Endodermal cell (in vitro differentiated cells): ENCODE results near the gene TOP2A. TPM values are rescaled to one million over a fixed set of nuclear protein-coding genes. Genes with fewer than 3 reads are reported as not detected.

Experiments
- DNase-seq: peaks from one replicate; pipeline ENCODE4 v3.0.0-alpha.2; 2017
- H3K27ac ChIP-seq: 2 replicates; pipeline ENCODE4 v1.5.1; 2013; ENCODE audit warnings: mild to moderate bottlenecking, low read depth, low read length, moderate library complexity
- H3K27me3 ChIP-seq: 2 replicates; pipeline ENCODE4 v1.6.1; 2013; ENCODE audit warnings: mild to moderate bottlenecking, low read length, moderate library complexity; ENCODE audit not compliant: insufficient read depth, control insufficient read depth, poor library complexity, severe bottlenecking
- H3K36me3 ChIP-seq: 2 replicates; pipeline ENCODE4 v1.7.0; 2013; ENCODE audit warnings: mild to moderate bottlenecking, low read length, moderate library complexity; ENCODE audit not compliant: control insufficient read depth, insufficient read depth
- H3K4me1 ChIP-seq: one replicate; pipeline ENCODE4 v1.7.0; 2013; ENCODE audit warnings: low read length; ENCODE audit not compliant: control insufficient read depth, insufficient read depth
- H3K4me3 ChIP-seq: 2 replicates; pipeline ENCODE4 v1.5.1; 2013; ENCODE audit warnings: mild to moderate bottlenecking, low read length, moderate library complexity
- H3K9ac ChIP-seq: 2 replicates; pipeline ENCODE4 v1.6.1; 2013; ENCODE audit warnings: mild to moderate bottlenecking, low read length, moderate library complexity; ENCODE audit not compliant: poor library complexity, severe bottlenecking; ENCODE audit errors: extremely low read depth
- H3K9me3 ChIP-seq: 2 replicates; pipeline ENCODE4 v1.6.1; 2013; ENCODE audit warnings: mild to moderate bottlenecking, low read length, moderate library complexity; ENCODE audit not compliant: control insufficient read depth
- H3K27ac Mint-ChIP-seq: 2 replicates; pipeline ENCODE4 v1.8.0; 2020; ENCODE audit warnings: mixed read lengths
- H3K27me3 Mint-ChIP-seq: 2 replicates; pipeline ENCODE4 v1.8.0; 2021; ENCODE audit warnings: mild to moderate bottlenecking, mixed read lengths; ENCODE audit not compliant: insufficient read depth
- H3K36me3 Mint-ChIP-seq: 2 replicates; pipeline ENCODE4 v1.8.0; 2020; ENCODE audit warnings: low read depth, mixed read lengths
- H3K4me1 Mint-ChIP-seq: 2 replicates; pipeline ENCODE4 v1.8.0; 2020; ENCODE audit warnings: mixed read lengths
- H3K4me3 Mint-ChIP-seq: 2 replicates; pipeline ENCODE4 v1.8.0; 2020; ENCODE audit warnings: mild to moderate bottlenecking, moderate library complexity, mixed read lengths
- H3K9me3 Mint-ChIP-seq: 2 replicates; pipeline ENCODE4 v1.8.0; 2020; ENCODE audit warnings: mild to moderate bottlenecking, mixed read lengths
- WGBS, 2 experiments: methylation state at CpG; one replicate each; pipeline versions ENCODE4 v1.1.5 to v1.1.7; 2013; ENCODE audit warnings: missing lambda C conversion rate in 2 of 2, mixed read lengths in 1 of 2; ENCODE audit not compliant: insufficient coverage in 1 of 2, insufficient read length in 1 of 2; 5-methylcytosine and 5-hydroxymethylcytosine counted together
- total RNA-seq, 2 donors: library from RNA; stranded (reverse); fragmentation: NEBNext Ultra II Directional in 1 of 2; extraction: Animal tissue kit (Norgen Biotek cat#: 25700) in 1 of 2; gene quantifications; 2 replicates in 1 of 2; 3 replicates in 1 of 2; pipeline ENCODE4 v1.2.1, GENCODE V29; 2021
- TF ChIP-seq, protein P1 (sequence below): fragments of 200-600 bp; sonication (generic); conservative IDR thresholded peaks from 2 replicates; pipeline ENCODE4 v1.5.0; 2021; ENCODE audit warnings: antibody characterized with exemption, mild to moderate bottlenecking

Gene TOP2A
- total RNA-seq, 2 donors from 2014 or later, result 173 to 246 TPM

DNA sequence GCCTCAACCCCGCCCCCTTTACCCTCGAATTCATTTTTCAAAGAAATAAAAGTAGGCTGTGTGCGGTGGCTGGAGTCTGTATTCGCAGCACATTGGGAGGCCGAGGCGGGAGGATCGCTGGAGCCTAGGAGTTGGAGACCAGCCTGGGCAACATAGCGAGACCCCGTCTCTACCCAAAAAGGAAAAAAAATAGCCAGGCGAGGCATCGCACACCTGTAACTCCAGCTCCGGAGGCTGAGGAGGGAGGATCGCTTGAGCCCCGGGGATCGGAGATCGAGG, 671 bp upstream of the TOP2A start:
- DNase-seq, result no peak
- Mint-ChIP-seq H3K27ac (peak overlapping the region; percentile 85), H3K27me3 (no peaks in the 10 kb centered on the region)

DNA sequence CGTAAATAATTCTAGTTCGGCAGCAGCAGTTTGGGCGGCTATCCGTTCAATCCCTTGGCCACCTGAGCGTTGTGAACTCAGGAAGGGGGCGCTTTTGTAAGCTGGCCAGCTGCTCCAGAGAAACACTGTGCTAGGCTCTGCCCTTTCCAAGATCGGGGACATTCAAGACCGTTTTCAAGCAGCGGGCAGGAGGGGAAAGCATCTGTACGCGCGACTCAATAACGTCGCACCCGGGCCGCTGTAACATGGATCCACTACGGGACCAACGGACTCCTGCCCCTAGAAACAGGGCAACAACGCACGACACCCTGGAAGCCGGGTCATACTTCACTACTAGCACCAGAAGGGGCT, 463 bp downstream of the TOP2A start:
- Histone ChIP-seq H3K27ac (peak overlapping the region; percentile 36), H3K4me1 (peaks cover 5% of the 10 kb centered on the region), H3K9me3 (no peaks in the 10 kb centered on the region), H3K9ac (peak overlapping the region; percentile 73), H3K36me3 (peaks cover 32% of the 10 kb centered on the region), H3K4me3 (peak overlapping the region; percentile 88), H3K27me3 (no peaks in the 10 kb centered on the region)
- Mint-ChIP-seq H3K36me3 (peaks cover 17% of the 10 kb centered on the region), H3K27ac (peak overlapping the region; percentile 97), H3K27me3 (no peaks in the 10 kb centered on the region), H3K4me3 (peak overlapping the region; percentile 95), H3K4me1 (peaks cover 14% of the 10 kb centered on the region), H3K9me3 (no peaks in the 10 kb centered on the region)
- DNase-seq, result peak; percentile 83
- WGBS, 2 experiments, result 0% methylated on average over 17 to 21 of the region's 21 CpGs
- TF ChIP-seq, protein P1, sequence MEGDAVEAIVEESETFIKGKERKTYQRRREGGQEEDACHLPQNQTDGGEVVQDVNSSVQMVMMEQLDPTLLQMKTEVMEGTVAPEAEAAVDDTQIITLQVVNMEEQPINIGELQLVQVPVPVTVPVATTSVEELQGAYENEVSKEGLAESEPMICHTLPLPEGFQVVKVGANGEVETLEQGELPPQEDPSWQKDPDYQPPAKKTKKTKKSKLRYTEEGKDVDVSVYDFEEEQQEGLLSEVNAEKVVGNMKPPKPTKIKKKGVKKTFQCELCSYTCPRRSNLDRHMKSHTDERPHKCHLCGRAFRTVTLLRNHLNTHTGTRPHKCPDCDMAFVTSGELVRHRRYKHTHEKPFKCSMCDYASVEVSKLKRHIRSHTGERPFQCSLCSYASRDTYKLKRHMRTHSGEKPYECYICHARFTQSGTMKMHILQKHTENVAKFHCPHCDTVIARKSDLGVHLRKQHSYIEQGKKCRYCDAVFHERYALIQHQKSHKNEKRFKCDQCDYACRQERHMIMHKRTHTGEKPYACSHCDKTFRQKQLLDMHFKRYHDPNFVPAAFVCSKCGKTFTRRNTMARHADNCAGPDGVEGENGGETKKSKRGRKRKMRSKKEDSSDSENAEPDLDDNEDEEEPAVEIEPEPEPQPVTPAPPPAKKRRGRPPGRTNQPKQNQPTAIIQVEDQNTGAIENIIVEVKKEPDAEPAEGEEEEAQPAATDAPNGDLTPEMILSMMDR, result peak; percentile 51

More for the DNA sequence above, 671 bp upstream of the TOP2A start:
- no peak overlapping the region for H3K9ac ChIP-seq
- 81% methylated on average over 7 to 16 of the region's 16 CpGs for WGBS, 2 experiments
- TF ChIP-seq, protein P1, result no peak
- peaks cover 21% of the 10 kb centered on the region for H3K36me3 ChIP-seq
- H3K4me3 ChIP-seq, result peak overlapping the region; percentile 88
- no peaks in the 10 kb centered on the region for H3K27me3 ChIP-seq
- H3K27ac ChIP-seq, result peak overlapping the region; percentile 57
- no peaks in the 10 kb centered on the region for H3K9me3 ChIP-seq
- peaks cover 7% of the 10 kb centered on the region for H3K36me3 Mint-ChIP-seq
- H3K4me1 Mint-ChIP-seq, result peaks cover 20% of the 10 kb centered on the region
- H3K4me1 ChIP-seq, result peaks cover 5% of the 10 kb centered on the region
- H3K4me3 Mint-ChIP-seq, result peak overlapping the region; percentile 95
- H3K9me3 Mint-ChIP-seq, result no peaks in the 10 kb centered on the region

DNA sequence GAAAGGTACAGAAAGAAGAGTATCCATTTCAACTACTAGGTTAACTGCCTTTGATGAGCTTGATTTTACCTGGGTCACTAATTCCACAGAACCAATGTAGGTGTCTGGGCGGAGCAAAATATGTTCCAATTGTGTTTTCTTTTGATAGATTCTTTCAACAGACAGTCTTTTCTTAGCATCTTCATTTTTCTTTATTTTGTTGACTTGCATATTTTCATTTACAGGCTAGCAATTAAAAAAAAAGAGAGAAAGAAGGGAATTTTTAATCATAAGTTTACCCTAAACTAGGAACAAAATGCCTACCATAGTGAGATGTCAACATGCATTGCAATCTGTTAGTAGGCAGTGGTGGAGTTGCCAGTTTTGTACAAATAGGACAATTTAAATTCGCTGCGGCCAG, 1.0 kb downstream of the TOP2A start:
- peak overlapping the region; percentile 73 for H3K9ac ChIP-seq
- peak overlapping the region; percentile 88 for H3K4me3 ChIP-seq
- DNase-seq, result no peak
- peak overlapping the region; percentile 95 for H3K4me3 Mint-ChIP-seq
- no peaks in the 10 kb centered on the region for H3K27me3 Mint-ChIP-seq
- H3K36me3 ChIP-seq, result peaks cover 38% of the 10 kb centered on the region
- H3K4me1 ChIP-seq, result peaks cover 5% of the 10 kb centered on the region
- H3K27ac Mint-ChIP-seq, result peak overlapping the region; percentile 97
- H3K9me3 ChIP-seq, result no peaks in the 10 kb centered on the region
- TF ChIP-seq, protein P1, result no peak
- no peaks in the 10 kb centered on the region for H3K9me3 Mint-ChIP-seq
- WGBS, 2 experiments, result 0 to 40% methylated on average over 2 to 3 of the region's 3 CpGs
- no peaks in the 10 kb centered on the region for H3K27me3 ChIP-seq
- H3K27ac ChIP-seq, result no peak overlapping the region
- H3K36me3 Mint-ChIP-seq, result peaks cover 23% of the 10 kb centered on the region
- peaks cover 14% of the 10 kb centered on the region for H3K4me1 Mint-ChIP-seq
